GM21423 (cell line): ENCODE results near the gene EFCAB3.
"Not testable (repeated sequence)": the region's sequence is repeated elsewhere in the genome, so short reads cannot be mapped to it uniquely, and the experiment has no call there.

Experiments
- ATAC-seq: cut with Tn5 transposase; IDR thresholded peaks from one replicate; pipeline ENCODE4 v1.9.1; 2021; ENCODE audit warnings: mild to moderate bottlenecking, moderate library complexity; ENCODE audit not compliant: unreplicated experiment

The EFCAB3 gene

DNA sequence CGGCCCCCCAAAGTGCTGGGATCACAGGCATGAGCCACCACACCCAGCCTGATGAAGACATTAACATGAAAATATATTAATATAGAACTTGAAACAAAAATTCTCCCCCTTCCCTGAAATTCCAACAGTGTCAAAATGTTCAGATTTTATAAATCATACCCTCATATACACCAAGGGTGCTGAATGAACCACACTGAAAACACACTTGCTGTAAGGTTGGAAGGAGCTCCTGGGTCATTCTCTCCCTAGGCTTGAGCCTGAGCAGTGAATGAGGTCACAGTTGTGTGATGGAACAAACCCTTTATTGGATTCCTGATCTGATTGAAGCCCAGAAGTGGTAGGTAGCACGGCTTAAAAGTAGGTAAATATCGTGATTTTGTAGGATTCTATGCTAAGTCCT lies at the start of gene EFCAB3:
EFCAB3 (plus strand) TSS at position 301 of the 400 bp plus-strand sequence. CDS start 2,427 bp downstream, outside the sequence.
- ATAC-seq: no peak

DNA sequence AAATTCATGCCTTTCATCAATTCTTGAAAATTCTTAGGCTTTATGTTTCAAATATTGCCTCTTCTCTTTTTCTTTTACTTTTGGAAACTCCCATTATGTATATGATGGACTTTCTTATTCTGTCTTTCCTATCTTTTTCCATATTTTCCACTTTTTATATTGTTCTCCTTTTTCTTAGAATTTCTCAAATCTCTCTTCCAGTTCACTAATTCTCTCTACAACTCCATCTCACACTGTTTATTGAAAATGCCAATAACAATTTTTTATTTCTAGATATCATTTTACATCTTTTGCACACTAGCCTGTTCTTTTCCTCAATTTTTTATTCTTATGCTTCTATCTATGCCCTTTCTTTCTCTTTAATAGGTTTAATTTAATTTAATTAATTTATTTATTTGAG lies 43.8 kb upstream of the EFCAB3 start:
- no peak for ATAC-seq

DNA sequence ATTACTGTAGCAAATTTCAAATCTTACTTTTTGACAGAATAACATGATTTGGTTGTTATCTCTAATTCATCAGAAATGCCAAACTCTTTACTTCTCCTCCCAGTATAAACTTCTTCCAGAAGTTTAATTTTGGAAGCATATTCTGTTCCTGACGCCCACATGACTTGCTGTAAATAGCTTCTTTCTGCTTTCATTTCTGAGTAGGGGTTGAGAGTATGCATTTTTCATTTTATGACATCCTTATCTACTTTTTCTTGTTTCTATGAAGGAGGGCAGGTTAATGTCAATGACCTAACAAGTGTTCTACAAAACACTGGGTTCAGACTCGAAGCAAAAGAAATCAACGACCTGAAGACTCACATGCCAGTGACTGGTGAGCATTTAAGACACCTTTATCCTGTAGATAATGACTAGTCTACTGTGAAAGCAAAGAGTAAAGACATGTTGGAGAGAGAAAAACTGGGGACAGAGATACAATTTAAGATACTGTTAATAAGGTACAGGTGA lies 36.5 kb upstream of the EFCAB3 start:
- ATAC-seq: no peak

DNA sequence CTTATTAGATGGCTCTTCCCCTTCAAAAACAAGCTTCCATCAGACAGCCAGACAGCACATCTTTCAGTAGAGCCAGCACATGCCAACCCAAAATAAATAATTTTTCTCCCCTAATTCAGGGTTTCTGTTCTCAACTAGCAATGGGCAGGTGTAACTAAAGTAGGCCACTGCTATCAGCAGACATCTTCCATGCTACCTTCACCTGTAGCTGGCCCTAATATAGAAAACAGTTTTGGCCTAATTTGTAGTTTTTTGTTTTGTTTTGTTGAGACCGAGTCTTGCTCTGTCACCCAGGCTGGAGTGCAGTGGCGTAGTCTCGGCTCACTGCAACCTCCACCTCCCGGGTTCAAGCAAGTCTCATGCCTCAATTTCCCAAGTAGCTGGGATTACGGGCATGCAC lies 29.2 kb upstream of the EFCAB3 start:
- ATAC-seq: no peak

DNA sequence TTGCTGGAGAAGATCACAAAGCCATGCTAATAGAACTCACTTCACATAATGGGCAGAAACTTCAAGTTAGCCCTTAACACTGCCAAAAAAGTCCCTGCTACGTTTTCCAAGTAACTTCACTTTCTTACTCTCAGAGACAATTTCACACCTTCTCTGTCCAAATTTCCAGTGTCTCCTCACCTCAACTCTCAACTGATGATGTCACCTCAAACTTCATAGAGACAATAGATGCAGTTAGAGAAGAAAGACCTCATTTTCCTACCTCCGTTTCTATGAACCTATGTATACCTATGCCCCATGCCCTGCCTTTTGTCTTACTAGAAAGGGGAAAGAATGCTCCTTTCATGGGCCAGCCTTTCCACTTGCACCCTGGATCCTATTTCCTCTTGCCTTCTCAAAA lies 14.2 kb upstream of the EFCAB3 start:
- ATAC-seq: no peak

DNA sequence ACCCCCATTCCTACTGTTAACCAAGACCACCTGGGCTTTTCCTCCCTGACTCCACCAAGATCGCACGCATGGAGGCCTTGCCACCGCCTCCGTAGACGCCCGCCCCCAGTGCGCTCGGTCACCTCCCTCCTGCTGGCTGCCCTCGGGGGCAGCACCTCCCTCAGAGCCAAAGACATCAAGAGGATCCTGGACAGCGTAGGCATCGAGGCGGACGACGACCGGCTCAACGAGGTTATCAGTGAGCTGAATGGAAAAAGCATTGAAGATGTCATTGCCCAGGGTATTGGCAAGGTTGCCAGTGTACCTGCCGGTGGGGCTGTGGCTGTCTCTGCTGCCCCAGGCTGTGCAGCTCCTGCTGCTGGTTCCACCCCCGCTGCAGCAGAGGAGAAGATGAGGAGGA lies 1.2 kb downstream of the EFCAB3 start:
- ATAC-seq: no peak

DNA sequence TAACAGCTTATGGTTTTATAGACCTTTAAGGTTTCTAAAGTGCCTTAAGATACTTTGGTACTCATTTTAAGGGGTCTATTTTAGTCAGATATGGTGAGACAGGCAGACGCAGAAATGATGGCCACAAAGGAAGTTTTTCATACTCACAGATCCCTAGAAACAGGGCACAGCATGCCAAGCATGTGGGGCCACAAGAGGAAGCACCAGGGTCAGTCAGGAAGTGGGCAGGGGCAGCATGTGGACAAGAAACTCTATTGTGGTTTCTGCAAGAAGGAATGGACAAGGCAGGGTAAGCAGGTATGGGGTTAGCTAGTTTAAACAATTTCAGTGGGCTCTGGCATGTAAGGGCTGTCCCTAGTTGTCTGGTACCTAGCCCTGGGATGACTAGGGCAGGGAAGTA lies 8.5 kb downstream of the EFCAB3 start:
- no peak for ATAC-seq

DNA sequence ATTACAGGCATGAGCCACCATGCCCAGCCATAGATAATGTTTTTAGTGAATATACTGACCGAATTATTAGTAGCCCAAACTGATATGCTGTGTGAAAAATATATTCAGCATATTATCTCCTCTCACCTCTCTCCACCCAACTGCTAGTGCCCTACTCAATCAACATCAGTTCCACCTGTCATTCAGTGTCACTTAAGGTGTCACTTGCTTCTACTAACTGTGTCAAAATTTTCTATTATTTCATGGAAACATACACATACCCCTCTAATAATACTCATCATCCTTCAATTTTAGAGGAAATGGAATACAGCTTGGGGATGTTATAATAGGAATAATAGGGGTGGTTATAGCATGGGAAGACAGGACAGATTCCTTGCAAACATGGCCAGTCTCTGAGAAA lies 12.6 kb downstream of the EFCAB3 start:
- ATAC-seq: no peak

DNA sequence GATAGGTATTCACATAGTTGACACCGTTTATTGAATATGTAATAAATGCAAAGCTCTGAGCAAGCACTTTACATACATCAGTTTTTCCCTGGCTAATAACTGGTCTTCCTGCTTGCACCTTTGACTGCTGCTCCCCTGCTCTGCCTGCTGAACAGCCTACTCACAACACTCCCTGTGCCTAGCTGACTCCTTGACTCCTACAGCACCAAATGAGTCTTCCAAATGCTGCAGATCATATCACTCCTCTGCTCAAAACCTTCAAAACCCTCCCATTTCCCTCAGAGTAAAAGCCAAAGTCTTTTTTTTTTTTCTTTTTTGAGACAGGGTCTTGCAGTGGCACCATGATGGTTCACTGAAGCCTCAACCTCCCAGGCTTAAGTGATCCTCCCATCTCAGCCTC lies 18.5 kb downstream of the EFCAB3 start:
- no peak for ATAC-seq

DNA sequence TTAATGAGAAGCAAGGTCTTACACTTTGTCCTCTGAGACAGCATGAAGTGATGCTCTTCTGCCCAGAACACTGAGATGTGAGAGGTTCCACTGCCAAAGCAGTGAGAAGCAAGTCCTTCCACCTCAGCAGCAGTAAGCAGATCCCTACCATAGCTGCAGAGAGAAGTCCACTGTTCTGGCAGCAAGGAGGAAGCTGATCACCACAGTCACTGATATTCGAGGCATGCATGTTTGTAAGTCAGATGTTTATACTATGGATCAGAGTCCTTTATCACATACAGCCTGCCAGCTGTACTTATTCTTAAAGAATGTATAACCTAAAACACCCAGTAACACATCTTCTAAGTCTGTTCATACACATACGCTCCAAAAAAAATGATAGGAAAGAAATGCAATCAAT lies 25.1 kb downstream of the EFCAB3 start:
- ATAC-seq: no peak

DNA sequence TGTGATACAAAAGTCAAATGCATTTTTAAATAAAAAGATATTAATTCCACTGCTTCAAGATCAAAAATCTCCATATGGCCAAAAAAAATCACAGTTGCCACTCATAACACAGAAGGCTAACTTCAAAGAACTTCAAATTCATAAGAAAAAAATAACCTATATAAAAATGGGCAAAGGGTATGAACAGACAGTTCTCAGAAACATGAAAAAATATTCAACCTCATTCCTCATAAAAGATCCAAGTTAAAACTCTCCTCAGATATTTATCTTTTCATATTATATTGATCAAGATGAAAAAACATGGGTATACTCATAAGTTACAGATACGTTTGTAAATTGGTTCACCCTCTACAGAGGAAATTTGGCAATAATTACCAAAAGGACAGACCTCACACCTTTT lies 32.7 kb downstream of the EFCAB3 start:
- ATAC-seq: not testable (repeated sequence)

DNA sequence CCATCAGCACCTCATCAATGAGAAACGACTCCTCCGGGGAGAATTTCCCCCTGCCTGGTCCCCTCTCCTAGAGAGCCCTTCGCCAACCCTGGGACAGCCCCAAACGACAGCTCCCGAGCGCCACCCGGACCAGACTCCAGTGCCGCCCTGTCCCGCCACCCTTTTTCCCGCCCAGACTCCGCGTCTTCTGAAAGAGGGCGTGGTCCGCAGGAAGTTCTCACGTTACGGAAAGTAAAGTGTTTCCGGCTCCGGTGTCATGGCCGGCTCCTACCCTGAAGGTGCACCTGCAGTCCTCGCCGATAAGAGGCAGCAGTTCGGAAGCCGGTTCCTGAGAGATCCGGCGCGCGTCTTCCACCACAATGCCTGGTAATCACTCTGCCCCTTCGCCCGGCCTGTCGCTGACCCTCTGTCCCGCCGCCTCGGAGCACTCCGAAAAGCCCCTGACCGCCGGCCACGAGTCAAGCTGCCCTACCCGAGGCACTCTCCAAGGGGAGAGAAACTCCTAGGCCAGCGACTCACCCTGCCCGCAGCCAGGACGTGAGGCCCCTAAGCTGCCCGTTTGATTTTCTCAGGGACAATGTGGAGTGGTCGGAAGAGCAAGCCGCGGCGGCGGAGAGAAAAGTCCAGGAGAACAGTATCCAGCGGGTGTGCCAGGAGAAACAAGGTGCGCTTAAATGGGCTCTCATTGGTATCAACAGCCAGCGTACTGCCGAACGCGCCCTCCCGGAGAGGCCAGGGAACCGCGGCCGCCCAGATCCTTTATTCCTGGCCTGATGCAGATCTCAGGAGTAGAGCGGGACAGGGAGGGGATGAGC lies 43.5 kb downstream of the EFCAB3 start, which contains the start of gene METTL2A:
METTL2A (plus strand) TSS at position 251 of the 815 bp plus-strand sequence; CDS start at position 257, 6 bp downstream.
- peak; percentile 90 for ATAC-seq

DNA sequence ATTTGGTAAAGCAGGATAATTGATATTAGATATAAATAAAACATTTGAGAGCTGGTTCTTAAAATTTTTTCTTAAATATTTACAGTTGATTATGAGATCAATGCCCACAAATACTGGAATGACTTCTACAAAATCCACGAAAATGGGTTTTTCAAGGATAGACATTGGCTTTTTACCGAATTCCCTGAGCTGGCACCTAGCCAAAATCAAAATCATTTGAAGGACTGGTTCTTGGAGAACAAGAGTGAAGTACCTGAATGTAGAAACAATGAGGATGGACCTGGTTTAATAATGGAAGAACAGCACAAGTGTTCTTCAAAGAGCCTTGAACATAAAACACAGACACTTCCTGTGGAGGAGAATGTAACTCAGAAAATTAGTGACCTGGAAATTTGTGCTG lies 45.9 kb downstream of the EFCAB3 start:
- ATAC-seq: not testable (repeated sequence)

DNA sequence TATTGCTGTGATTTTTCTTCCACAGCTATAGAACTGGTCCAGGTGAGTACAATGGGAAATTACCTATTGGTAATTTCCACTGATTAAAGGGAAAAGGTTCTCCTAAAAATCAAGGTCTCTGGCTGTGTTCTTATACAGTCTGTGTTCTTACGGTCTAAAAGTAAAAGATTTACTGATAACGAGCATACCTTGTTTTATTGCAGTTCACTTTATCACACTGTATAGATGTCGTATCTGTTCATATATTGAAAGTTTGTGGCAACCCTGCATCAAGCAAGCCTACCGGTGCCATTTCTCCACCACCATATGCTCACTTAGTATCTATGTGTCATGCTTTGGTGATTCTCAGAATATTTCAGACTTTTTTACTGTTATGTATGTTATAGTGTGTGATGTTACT lies 54.9 kb downstream of the EFCAB3 start:
- not testable (repeated sequence) for ATAC-seq

DNA sequence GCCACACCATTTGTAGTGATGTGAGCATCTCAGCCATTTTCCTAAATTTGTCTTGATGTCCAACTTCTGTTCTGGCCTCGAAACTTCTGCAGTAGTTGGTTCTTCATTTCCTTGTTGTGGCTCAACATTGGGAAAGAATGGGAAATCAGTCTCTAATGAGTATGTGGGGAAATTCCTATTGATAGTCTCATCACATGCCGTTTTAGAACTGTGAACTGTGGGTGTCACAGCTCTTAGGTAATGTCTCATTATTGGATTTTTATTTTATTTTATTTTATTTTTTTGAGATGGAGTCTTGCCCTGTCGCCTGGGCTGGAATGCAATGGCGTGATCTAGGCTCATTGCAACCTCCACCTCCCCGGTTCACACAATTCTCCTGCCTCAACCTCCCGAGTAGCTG lies 60.8 kb downstream of the EFCAB3 start:
- ATAC-seq: not testable (repeated sequence)

DNA sequence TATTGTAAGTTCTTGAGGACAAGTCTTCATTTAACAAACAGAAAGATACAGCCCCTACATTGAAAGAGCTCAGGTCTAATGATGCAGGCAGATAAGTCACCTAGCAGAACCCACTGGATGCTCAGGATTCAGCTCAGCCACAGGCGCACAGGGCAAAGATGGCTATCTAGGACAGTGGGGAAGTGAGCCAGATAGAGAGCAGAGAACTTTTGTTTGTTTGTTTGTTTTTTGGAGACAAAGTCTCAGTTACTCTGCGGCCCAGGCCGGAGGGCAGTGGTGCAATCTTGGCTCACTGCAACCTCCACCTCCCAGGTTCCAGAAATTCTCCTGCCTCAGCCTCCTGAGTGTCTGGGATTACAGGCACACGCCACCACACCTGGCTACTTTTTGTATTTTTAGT lies 63.7 kb downstream of the EFCAB3 start:
- ATAC-seq: no peak

DNA sequence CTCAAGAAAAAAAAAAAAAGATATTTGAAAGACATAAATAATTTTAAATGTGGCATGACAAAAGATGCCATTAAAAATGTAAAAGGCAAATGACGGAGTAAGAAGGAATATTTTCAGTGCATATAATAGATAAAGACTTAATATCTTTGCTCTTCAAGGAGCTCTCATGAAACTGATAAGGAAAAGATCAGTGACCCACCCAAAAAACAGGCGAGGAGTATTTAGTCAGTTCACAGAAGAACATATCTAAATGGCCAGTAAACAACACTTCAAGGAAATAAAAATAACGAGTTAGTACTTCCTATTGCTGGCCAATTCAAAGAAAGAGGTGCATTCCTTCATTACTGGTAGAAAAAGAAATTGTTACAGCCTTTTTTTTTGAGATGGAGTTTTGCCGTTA lies 65.4 kb downstream of the EFCAB3 start:
- ATAC-seq: not testable (repeated sequence)

DNA sequence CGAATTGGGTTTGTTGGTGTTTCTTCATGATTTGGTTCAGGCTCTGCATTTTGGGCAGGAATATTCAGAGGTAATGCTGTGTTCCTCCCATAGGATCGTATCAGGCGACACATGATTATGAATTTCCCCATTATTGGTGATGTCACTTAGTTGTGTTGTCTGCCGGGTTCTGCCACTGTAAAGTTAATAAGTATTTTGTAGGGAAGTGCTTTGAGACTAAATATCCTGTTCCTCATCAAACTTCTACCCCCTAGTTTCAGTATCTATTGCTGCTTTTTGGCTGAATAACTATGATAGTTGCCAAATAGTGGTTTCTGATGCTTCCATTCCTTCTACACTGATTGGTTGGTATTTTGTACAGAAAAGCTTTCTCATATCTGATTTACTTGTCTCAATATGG lies 71.8 kb downstream of the EFCAB3 start:
- not testable (repeated sequence) for ATAC-seq

DNA sequence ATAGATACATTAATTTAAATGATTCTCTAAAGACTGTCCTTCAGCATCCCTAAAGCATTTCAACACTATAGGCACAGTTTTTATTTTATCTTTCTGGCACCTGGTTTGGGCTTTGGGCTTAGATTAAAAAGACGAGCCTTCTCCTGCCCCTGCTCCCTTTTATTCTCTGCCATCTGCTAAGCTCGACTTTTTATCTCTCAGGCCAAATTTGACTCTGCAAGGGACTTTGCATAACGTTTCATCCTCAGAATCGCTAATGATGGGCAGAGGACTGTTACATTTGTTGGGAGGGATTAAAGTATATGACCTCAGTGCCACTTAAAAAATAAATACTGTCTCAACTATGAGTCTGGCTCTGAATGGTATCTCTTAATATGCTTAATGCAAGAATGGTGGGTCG lies 72.7 kb downstream of the EFCAB3 start:
- ATAC-seq: not testable (repeated sequence)

DNA sequence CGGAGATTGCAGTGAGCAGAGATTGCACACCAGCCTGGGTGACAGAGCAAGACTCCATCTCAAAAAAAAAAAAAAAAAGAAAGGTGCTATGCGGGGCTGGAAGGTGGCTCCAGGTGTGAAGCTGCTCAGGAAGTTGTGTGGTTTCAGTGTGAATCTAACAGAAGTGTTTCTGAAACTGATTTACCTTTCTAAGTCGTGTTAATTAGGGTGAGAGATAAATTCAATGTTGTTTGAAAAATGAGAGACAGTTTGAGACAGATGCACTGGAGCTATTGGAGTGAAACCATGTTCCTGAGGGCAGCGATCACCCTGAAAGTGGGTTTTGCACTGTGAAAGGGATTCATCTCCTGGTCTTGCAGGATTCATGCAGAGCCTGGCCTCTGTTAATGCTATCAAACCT lies 73.3 kb downstream of the EFCAB3 start:
- ATAC-seq: peak; percentile 29

DNA sequence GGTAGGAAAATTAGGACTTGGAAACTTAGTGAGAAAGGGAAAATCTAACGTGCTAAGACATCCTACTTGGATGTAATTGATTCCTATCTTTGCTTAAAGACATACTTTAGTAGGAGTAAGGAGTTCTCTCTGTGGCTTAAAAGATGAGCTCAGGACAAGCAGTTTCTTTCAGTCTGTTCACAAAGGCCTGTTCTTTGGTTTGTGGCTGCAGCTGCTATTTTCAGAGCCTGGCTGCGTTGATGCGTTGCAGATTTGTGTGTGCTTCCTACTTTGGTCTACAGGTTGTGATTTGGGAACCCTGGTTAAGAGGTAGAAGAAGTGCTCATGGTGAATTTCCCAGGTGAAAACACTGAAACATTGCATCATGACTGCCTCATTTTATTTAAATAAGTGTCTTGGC lies 73.8 kb downstream of the EFCAB3 start:
- peak; percentile 66 for ATAC-seq

DNA sequence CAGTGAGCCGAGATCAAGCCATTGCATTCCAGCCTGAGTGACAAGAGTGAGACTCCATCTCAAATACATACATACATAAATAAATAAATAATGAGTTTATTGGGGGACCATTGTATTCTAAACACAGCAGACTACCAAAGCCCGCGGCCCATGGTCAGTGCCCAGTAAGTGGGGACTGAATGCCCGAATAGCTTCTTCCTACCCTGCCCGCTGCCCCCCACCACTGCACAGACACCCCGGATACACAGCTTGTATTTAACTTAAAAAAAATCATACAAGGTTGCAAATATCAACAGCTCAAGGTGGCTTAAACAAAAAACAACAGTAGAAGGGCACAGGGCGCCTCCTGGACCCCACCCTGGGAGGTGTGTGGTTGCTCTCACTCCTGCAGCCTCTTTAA lies 75.7 kb downstream of the EFCAB3 start:
- ATAC-seq: no peak

DNA sequence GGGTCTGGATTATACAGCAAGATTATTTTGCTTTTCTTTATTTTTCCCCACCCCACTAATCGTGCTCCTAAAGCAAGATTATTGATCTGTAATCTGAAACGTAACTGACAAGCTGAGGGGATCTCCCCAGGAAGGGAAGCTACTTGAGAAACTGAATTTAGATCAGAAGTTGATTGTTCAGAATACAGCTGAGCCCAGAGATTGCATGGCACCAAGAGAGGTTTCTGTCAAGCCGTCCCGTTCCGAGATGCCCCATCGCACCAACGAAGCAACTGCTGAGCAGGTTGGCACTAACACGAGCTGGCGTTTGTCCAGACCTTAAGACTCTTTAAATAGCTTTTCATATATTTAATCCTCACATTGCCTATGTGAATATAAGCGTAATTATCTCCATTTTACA lies 78.1 kb downstream of the EFCAB3 start:
- ATAC-seq: not testable (repeated sequence)
